NCI-H226 (cell line): ENCODE data around the gene TRIO.
A peak's percentile ranks its signal among the peaks of the same experiment; 100 is the strongest.

Experiments used
- DNase-seq: peaks from one replicate; pipeline ENCODE4 v3.0.0-alpha.2; 2015

The TRIO gene

GRCh38 chr5:14445576-14446290, 302.6 kb downstream of the TRIO start:
- no peak for DNase-seq

- DNase-seq: no peak
Measured at GRCh38 chr5:14447958-14448911, 305.1 kb downstream of the TRIO start.

GRCh38 chr5:14449052-14449661, 306.0 kb downstream of the TRIO start:
- peak; percentile 19 for DNase-seq

GRCh38 chr5:14450018-14450524, 306.9 kb downstream of the TRIO start:
- DNase-seq: no peak

- no peak for DNase-seq
Measured at GRCh38 chr5:14450742-14451141, 307.6 kb downstream of the TRIO start.

GRCh38 chr5:14451871-14452270, 308.7 kb downstream of the TRIO start:
- DNase-seq: no peak

GRCh38 chr5:14452685-14453454, 309.7 kb downstream of the TRIO start:
- DNase-seq: no peak

GRCh38 chr5:14453481-14453880, 310.3 kb downstream of the TRIO start:
- DNase-seq: no peak

GRCh38 chr5:14455814-14456321, 312.7 kb downstream of the TRIO start:
- no peak for DNase-seq

- no peak for DNase-seq
Measured at GRCh38 chr5:14457476-14457875, 314.3 kb downstream of the TRIO start.

- DNase-seq: no peak
Measured at GRCh38 chr5:14458414-14458813, 315.3 kb downstream of the TRIO start.

- DNase-seq: no peak
Measured at GRCh38 chr5:14460844-14461398, 317.8 kb downstream of the TRIO start.

- no peak for DNase-seq
Measured at GRCh38 chr5:14462681-14463080, 319.5 kb downstream of the TRIO start.

- DNase-seq: peak; percentile 33
Measured at GRCh38 chr5:14463629-14464028, 320.5 kb downstream of the TRIO start.

GRCh38 chr5:14464096-14464495, 321.0 kb downstream of the TRIO start:
- DNase-seq: no peak

GRCh38 chr5:14464671-14465070, 321.5 kb downstream of the TRIO start:
- no peak for DNase-seq

GRCh38 chr5:14465116-14465515, 322.0 kb downstream of the TRIO start:
- no peak for DNase-seq

GRCh38 chr5:14465776-14466175, 322.6 kb downstream of the TRIO start:
- DNase-seq: no peak

GRCh38 chr5:14467251-14467650, 324.1 kb downstream of the TRIO start:
- no peak for DNase-seq

GRCh38 chr5:14467886-14468285, 324.7 kb downstream of the TRIO start:
- no peak for DNase-seq

- DNase-seq: no peak
Measured at GRCh38 chr5:14469551-14470377, 326.6 kb downstream of the TRIO start.
